Neuronal stem cell (in vitro differentiated cells): ENCODE data around the gene RPN2.

Source experiments
- DNase-seq: peaks from one replicate; pipeline ENCODE4 v3.0.0-alpha.2; 2013; ENCODE audit warnings: low spot score
- H2AFZ ChIP-seq: one replicate; pipeline ENCODE4 v1.6.1; 2013; ENCODE audit warnings: mild to moderate bottlenecking, low read length, inconsistent platforms
- H2AK5ac ChIP-seq: 2 replicates; pipeline ENCODE4 v1.6.1; 2013; ENCODE audit warnings: low read depth, mild to moderate bottlenecking, inconsistent platforms, low read length, moderate library complexity, mixed read lengths
- H2BK120ac ChIP-seq: 2 replicates; pipeline ENCODE4 v1.6.1; 2013; ENCODE audit warnings: low read depth, mild to moderate bottlenecking, inconsistent platforms, low read length, moderate library complexity, mixed read lengths
- H2BK12ac ChIP-seq: one replicate; pipeline ENCODE4 v1.6.1; 2013; ENCODE audit warnings: low read length, inconsistent platforms
- H2BK15ac ChIP-seq: 2 replicates; pipeline ENCODE4 v1.6.1; 2013; ENCODE audit warnings: mild to moderate bottlenecking, low read length, inconsistent platforms, mixed read lengths
- H2BK5ac ChIP-seq: one replicate; pipeline ENCODE4 v1.6.1; 2013; ENCODE audit warnings: inconsistent platforms, mild to moderate bottlenecking, low read length, moderate library complexity
- H3K14ac ChIP-seq: one replicate; pipeline ENCODE4 v1.6.1; 2013; ENCODE audit warnings: low read length, inconsistent platforms
- H3K18ac ChIP-seq: 2 replicates; pipeline ENCODE4 v1.6.1; 2013; ENCODE audit warnings: low read length, inconsistent platforms
- H3K23ac ChIP-seq: 2 replicates; pipeline ENCODE4 v1.6.1; 2013; ENCODE audit warnings: low read depth, mild to moderate bottlenecking, mixed read lengths, low read length, inconsistent platforms; ENCODE audit not compliant: poor library complexity
- H3K27ac ChIP-seq: replicated peaks from 3 replicates; pipeline ENCODE4 v1.5.1; 2013; ENCODE audit warnings: low read length, inconsistent platforms
- H3K27me3 ChIP-seq, 3 experiments: 2 replicates each; pipeline ENCODE4 v1.6.1; 2013; ENCODE audit warnings: low read length in 3 of 3, mild to moderate bottlenecking in 2 of 3, inconsistent platforms in 1 of 3, low read depth in 1 of 3, mixed read lengths in 1 of 3, moderate library complexity in 1 of 3; ENCODE audit not compliant: control insufficient read depth in 3 of 3, insufficient read depth in 3 of 3
- H3K36me3 ChIP-seq, 2 donors: replicated peaks in 1 of 2; 2 replicates each; pipeline ENCODE4 v1.6.1; 2013; ENCODE audit warnings: low read length in 2 of 2; ENCODE audit not compliant: control insufficient read depth in 2 of 2, insufficient read depth in 2 of 2
- H3K4ac ChIP-seq: 2 replicates; pipeline ENCODE4 v1.6.1; 2013; ENCODE audit warnings: inconsistent platforms, mild to moderate bottlenecking, low read length, moderate library complexity
- H3K4me1 ChIP-seq, 2 donors: 1 replicate in 1 of 2; 2 replicates in 1 of 2; pipeline ENCODE4 v1.6.1; 2013; ENCODE audit warnings: low read length in 2 of 2, low read depth in 1 of 2; ENCODE audit not compliant: control insufficient read depth in 2 of 2, insufficient read depth in 1 of 2
- H3K4me2 ChIP-seq: one replicate; pipeline ENCODE4 v1.6.1; 2013; ENCODE audit warnings: mild to moderate bottlenecking, low read length, inconsistent platforms; ENCODE audit not compliant: insufficient read depth, poor library complexity, severe bottlenecking
- H3K4me3 ChIP-seq, 2 donors: 2 replicates each; pipeline ENCODE4 v1.5.1; 2013; ENCODE audit warnings: low read length in 2 of 2, mild to moderate bottlenecking in 2 of 2, inconsistent platforms in 1 of 2, moderate library complexity in 1 of 2
- H3K79me1 ChIP-seq: one replicate; pipeline ENCODE4 v1.6.1; 2013; ENCODE audit warnings: low read depth, mild to moderate bottlenecking, inconsistent platforms, low read length, moderate library complexity
- H3K9ac ChIP-seq: one replicate; pipeline ENCODE4 v1.6.1; 2013; ENCODE audit warnings: mild to moderate bottlenecking, low read depth, low read length, inconsistent platforms; ENCODE audit not compliant: poor library complexity
- H3K9me3 ChIP-seq, 2 donors: replicated peaks in 1 of 2; 2 replicates each; pipeline versions ENCODE3 to v1.6.1; 2013; ENCODE audit warnings: low read length in 2 of 2, mild to moderate bottlenecking in 2 of 2, inconsistent platforms in 1 of 2, low read depth in 1 of 2, mixed read lengths in 1 of 2, moderate library complexity in 1 of 2; ENCODE audit not compliant: control insufficient read depth in 2 of 2, insufficient read depth in 1 of 2
- H4K8ac ChIP-seq: one replicate; pipeline ENCODE4 v1.6.1; 2013; ENCODE audit warnings: low read depth, mild to moderate bottlenecking, inconsistent platforms, low read length, moderate library complexity
- H4K91ac ChIP-seq: one replicate; pipeline ENCODE4 v1.6.1; 2013; ENCODE audit warnings: low read length, low read depth, mild to moderate bottlenecking, inconsistent platforms; ENCODE audit not compliant: poor library complexity
- WGBS, 2 donors: extraction: QIAGEN DNeasy Blood & Tissue Kit; methylation state at CpG; one replicate each; pipeline ENCODE4 v1.1.7; 2013; ENCODE audit warnings: missing lambda C conversion rate in 2 of 2, mixed read lengths in 1 of 2; ENCODE audit not compliant: insufficient read length in 2 of 2, insufficient replicate concordance in 1 of 2; ENCODE audit errors: extremely low coverage in 2 of 2; 5-methylcytosine and 5-hydroxymethylcytosine counted together

RPN2 gene

DNA sequence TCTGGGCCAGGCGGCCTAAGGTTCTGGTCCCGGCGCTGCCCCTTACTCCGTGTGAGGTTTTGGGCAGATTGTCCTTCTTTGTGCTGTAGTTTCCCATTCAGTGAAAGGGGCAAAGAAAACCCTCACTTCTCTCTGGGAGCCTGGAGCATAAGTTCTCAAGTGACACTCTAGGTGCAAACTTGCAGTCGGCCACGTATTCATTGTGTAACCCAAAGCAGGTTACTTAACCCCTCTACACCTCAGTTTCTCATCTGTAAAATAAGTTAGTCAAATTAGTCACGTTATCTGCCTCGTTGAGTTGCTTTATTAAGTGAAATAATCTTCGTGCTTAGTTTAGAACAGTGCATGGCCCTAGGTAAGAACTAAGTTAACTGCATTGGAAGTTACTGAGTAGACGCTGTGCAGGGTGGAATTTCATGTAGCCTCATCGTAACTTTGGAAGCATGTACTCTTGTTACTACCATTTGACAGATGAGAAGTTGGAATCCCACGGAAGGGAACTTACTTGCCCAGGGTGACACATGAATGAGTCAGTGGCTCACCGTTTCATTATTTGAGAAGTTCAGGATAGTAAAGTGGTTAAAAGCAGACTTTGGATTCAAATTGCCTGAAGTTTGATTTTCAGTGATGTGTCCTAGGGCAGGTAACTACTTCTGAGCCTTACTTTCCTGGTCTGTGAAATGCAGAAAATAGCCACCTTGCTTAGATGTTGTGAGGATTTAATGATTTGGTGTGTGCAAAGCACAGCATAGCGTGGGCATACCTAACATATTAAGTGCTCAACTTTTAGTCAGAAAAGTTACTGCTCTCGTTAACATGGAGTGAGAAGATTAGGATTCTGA, 774 bp downstream of the RPN2 start:
- peak overlapping the region; percentile 98 for H3K23ac ChIP-seq
- peaks cover 6 to 36% of the 10 kb centered on the region in 2 donors for H3K36me3 ChIP-seq
- H3K9me3 ChIP-seq, result no peaks in the 10 kb centered on the region
- no peak overlapping the region for H2BK12ac ChIP-seq
- H3K4ac ChIP-seq, result peak overlapping the region; percentile 67
- peak overlapping the region; percentile 14 for H2BK15ac ChIP-seq
- peak overlapping the region; percentile 100 for H3K18ac ChIP-seq
- H3K4me2 ChIP-seq, result peak overlapping the region; percentile 64
- H3K27ac ChIP-seq, result no peak overlapping the region
- peak overlapping the region; percentile 94 for H2BK5ac ChIP-seq
- peak overlapping the region; percentile 99 for H3K9ac ChIP-seq
- peak overlapping the region; percentile 90 to 93 for H3K4me3 ChIP-seq
- peaks cover 6 to 7% of the 10 kb centered on the region in 2 donors for H3K4me1 ChIP-seq
- no CpG with 5 or more reads among the region's 15 CpGs for WGBS, 2 donors
- peak overlapping the region; percentile 99 for H2BK120ac ChIP-seq
- no peak for DNase-seq
- H4K91ac ChIP-seq, result no peak overlapping the region
- peak overlapping the region; percentile 100 for H2AFZ ChIP-seq
- H3K27me3 ChIP-seq, result no peaks in the 10 kb centered on the region
- H4K8ac ChIP-seq, result peak overlapping the region; percentile 56
- H3K14ac ChIP-seq, result no peak overlapping the region
- H3K79me1 ChIP-seq, result peaks cover 5% of the 10 kb centered on the region
- peak overlapping the region; percentile 96 for H2AK5ac ChIP-seq

DNA sequence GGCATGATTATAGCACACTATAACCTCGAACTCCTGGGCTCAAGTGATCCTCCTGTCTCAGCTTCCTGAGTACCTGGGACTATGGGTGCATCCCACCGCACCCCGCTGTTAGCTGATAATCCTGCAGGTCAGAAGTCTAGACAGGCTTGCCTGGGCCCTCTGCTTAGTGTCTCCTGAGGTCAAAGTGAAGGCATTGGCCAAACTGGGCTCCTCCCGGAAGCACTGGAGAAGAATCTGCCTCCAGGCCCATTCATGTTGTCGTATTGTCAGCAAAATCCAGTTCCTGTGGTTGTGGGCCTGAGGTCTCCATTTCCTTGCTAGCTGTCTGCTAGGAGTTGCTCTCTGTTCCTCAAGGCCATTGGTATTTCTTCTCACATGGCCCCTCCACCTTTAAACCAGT, 6.6 kb downstream of the RPN2 start:
- no CpG with 5 or more reads among the region's 5 CpGs for WGBS, 2 donors
- Histone ChIP-seq H4K91ac (no peak overlapping the region), H3K79me1 (peaks cover 8% of the 10 kb centered on the region), H3K18ac (no peak overlapping the region), H3K23ac (no peak overlapping the region), H3K36me3 (peaks cover 18 to 87% of the 10 kb centered on the region in 2 donors), H3K27me3 (no peaks in the 10 kb centered on the region), H3K9me3 (no peaks in the 10 kb centered on the region), H3K9ac (no peak overlapping the region), H2AK5ac (no peak overlapping the region), H2BK15ac (no peak overlapping the region), H3K4ac (no peak overlapping the region), H2BK12ac (no peak overlapping the region), H2AFZ (no peak overlapping the region), H2BK120ac (no peak overlapping the region), H3K4me3 (no peak overlapping the region), H2BK5ac (no peak overlapping the region), H3K4me1 (peaks cover under 1 to 1% of the 10 kb centered on the region in 2 donors), H4K8ac (no peak overlapping the region), H3K14ac (no peak overlapping the region), H3K27ac (no peak overlapping the region), H3K4me2 (no peak overlapping the region)
- DNase-seq, result no peak

DNA sequence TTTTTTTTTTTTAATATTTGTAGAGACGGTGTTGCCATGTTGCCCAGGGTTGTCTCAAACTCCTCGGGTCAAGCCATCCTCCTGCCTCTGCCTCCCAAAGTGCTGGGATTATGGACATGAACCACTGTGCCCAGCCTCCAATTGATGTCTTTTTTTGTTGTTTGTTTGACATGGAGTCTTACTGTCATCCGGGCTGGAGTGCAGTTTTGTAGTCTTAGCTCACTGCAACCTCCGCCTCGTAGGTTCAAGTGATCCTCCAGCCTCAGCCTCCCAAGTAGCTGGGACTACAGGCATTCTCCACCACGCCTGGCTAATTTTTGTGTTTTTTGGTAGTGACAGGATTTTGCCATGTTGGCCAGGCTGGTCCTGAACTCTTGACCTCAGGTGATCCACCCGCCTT, 9.7 kb downstream of the RPN2 start:
- Histone ChIP-seq H2AFZ (no peak overlapping the region), H3K14ac (no peak overlapping the region), H2BK12ac (no peak overlapping the region), H2BK5ac (no peak overlapping the region), H4K91ac (no peak overlapping the region), H3K4me2 (no peak overlapping the region), H2AK5ac (no peak overlapping the region), H2BK15ac (no peak overlapping the region), H4K8ac (no peak overlapping the region), H3K27ac (no peak overlapping the region), H3K27me3 (no peaks in the 10 kb centered on the region), H2BK120ac (no peak overlapping the region), H3K4me1 (peaks cover 0 to 3% of the 10 kb centered on the region in 2 donors), H3K4ac (no peak overlapping the region), H3K23ac (no peak overlapping the region), H3K4me3 (no peak overlapping the region), H3K79me1 (peaks cover 11% of the 10 kb centered on the region), H3K18ac (no peak overlapping the region), H3K9me3 (no peaks in the 10 kb centered on the region), H3K9ac (no peak overlapping the region), H3K36me3 (peaks cover 19 to 82% of the 10 kb centered on the region in 2 donors)
- no peak for DNase-seq
- no CpG with 5 or more reads among the region's 7 CpGs for WGBS, 2 donors

DNA sequence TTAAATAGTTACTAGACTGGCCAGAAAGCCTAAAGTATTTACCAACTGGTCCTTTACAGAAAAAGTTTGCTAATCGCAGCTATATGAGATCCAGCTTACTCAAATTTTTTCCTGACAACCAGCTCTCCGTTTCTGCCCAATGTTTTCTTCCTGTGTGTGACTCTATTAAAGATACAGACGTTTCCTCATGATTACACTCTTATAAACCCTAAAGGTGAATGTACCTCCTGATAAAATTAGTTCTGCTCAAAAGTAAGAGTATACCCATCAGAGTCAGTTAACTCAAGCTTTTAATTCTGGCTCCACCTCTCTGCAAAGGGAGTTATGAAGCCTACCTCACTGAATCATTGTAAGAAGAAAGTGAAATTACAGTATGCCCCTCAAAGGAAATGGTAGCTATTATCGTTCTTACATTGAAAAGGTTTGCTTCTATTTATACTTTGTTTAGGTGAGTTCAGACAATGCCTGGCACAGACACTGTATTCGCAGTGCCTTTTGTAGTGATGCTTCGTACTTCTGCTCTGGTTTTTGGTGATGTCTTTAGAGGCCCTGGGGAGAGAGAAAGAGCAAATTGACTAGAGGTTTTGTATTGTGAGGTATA, 10.4 kb downstream of the RPN2 start:
- no peak overlapping the region for H2BK15ac ChIP-seq
- peaks cover 12% of the 10 kb centered on the region for H3K79me1 ChIP-seq
- no peak overlapping the region for H3K18ac ChIP-seq
- no peaks in the 10 kb centered on the region for H3K27me3 ChIP-seq
- H3K4me3 ChIP-seq, result no peak overlapping the region
- no peak overlapping the region for H3K4me2 ChIP-seq
- DNase-seq, result no peak
- no peak overlapping the region for H3K23ac ChIP-seq
- H4K91ac ChIP-seq, result no peak overlapping the region
- no peak overlapping the region for H3K14ac ChIP-seq
- no peak overlapping the region for H3K27ac ChIP-seq
- H3K36me3 ChIP-seq, result peaks cover 16 to 78% of the 10 kb centered on the region in 2 donors
- no peak overlapping the region for H2BK5ac ChIP-seq
- no peak overlapping the region for H3K4ac ChIP-seq
- no peak overlapping the region for H2BK120ac ChIP-seq
- H3K9me3 ChIP-seq, result no peaks in the 10 kb centered on the region
- peaks cover 0 to 4% of the 10 kb centered on the region in 2 donors for H3K4me1 ChIP-seq
- H2BK12ac ChIP-seq, result no peak overlapping the region
- H2AFZ ChIP-seq, result no peak overlapping the region
- no peak overlapping the region for H3K9ac ChIP-seq
- no peak overlapping the region for H2AK5ac ChIP-seq
- H4K8ac ChIP-seq, result no peak overlapping the region
- no CpG with 5 or more reads among the region's 6 CpGs for WGBS, 2 donors
